IPS DF 4.7 (cell line): ENCODE results near the gene NT5C3B.
"Not testable (repeated sequence)": the region's sequence is repeated elsewhere in the genome, so short reads cannot be mapped to it uniquely, and the experiment has no call there.

Experiments used
- DNase-seq: peaks from one replicate; pipeline ENCODE4 v3.0.0-alpha.2; 2013; ENCODE audit warnings: low spot score; ENCODE audit errors: extremely low read depth

The NT5C3B gene

DNA sequence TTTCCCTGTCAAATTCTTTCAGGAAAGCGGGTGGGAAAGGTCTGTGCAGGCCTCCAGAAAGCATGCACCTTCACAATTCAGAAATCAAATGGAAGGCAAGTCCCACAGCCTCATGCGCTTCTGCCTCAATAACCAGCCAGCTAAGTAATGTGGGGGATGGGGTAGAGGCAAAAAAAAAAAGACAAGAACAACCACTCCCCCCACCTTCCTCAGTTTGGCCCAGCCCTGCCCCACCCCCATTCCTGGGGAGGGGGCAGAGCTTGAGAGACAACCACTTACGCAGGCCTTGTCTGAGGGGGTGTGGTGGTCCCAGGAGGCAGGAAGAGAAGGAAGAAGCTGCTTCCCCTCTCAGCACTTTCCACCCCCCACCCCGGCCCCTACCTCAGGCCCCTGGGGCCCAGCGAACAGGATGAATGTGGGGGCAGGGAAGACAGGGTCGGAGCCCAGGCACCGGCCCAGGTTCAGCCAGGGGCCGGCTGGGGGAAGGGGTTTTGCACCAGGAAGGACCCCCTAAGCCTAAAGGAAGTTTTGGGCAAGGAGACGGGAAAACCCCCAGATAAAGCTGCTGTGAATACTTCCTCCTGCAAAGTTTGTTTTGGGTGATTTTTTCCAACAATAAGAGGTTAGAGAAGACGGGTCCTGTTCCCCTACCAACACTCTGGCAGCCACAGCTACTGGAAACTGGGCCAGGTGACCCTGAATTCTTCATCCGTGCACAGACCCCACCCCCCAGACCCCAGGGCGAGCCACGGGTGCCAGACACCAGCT is 50.8 kb downstream of the NT5C3B start:
- no peak for DNase-seq

- DNase-seq = no peak
Observed at GRCh38 chr17:41784207-41784744, 51.8 kb downstream of the NT5C3B start.

DNA sequence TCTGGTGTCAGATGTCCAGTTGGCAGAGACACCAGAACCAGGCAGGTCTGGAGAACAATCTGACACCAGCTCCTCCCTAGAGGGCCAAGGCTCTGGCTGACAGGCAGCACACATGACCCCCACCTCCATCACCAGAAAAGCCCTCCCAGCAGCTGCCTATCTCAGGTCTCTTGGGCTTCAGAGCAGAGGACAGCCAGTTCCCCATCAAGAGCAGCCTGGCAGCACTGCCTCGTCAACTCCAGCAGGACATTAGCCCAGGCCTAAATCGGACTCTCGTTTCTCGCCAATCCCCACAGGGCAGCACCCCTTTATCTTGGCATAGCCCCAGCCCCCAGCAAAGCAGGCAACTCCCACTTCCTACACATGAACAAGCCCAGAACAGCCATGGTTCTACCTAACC is 53.9 kb downstream of the NT5C3B start:
- no peak for DNase-seq

DNA sequence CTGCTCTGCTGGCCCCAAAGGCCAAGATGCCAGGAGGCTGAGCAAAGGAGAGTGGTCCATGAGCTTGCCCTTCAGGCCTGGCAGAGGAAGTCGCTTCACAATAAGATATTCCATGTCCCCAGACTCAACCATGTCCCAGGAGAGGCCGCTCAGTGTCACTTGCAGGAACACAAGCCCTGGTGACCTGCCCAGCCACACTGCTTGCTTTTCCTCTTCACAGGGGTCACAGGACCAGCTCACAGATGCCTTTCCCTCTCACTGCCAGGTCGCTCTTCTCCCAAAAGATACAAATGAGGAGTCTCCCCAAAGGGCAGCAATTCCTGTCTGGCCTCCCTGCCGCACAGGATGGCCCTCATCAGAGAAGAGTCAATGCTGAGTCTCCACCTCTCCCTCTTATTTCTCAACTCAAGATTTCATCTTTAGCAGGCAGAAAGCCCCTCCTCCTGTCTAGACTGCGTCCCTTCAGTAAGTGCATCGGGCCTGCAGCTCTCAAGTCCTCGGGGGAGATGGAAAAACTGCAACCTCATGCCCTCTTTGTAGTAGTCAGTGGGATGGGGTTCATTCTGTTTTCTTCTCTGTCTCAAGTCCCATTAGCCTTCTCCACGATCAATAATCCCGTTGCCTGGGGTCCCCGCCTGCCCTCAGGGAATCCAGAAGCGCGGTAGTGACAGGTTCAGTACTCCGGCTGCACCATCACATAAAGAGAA is 54.5 kb downstream of the NT5C3B start:
- no peak for DNase-seq

GRCh38 chr17:41779954-41780353 is 56.1 kb downstream of the NT5C3B start:
- no peak for DNase-seq

GRCh38 chr17:41777574-41778188 is 58.4 kb downstream of the NT5C3B start:
- DNase-seq = no peak

- no peak for DNase-seq
Observed at GRCh38 chr17:41777157-41777573, 58.9 kb downstream of the NT5C3B start.

- DNase-seq = not testable (repeated sequence)
Observed at GRCh38 chr17:41776262-41776900, 59.7 kb downstream of the NT5C3B start.

DNA sequence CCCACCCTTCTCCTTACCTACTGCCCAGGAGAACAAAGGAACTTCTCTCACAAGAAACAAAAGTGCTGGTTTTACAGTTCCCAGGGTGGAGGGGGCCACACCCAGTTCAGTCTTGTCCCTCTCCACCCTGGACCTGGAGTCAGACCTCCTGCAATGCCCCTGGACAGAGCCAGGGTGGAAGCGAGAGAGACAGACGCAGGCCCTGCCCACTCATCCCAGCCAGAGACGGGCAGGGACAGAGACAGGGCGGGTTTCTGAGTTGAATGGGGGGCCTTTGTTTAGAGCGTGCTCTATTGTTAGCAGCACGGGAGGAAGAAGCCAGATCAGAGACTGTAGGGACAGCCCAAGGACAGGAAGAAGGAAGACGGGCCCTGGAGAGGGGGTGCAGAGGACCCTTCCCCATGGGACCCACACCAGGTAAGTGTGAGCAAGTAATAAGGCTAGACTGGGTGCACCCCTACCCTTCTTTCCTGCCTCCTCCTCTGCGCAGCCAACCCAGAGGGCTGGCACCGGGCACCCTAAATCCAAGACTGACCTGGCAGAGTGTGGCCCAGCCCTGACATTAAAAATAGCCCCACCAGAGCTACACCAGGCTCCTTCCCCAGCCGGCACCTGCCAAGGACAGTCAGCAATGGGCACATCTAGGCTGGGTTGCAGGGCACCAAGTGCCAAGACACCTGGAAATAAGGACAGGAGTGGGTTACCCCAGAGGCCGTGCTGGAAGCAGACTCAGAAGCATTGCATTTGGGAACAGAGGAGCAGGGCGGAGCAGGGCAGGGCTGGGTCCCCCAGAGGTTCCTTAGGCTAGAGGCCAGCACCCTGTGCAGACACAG is 60.4 kb downstream of the NT5C3B start:
- no peak for DNase-seq
